HL-60/S4 treated with retinoic acid at 250 ng/mL for 4 days and 3 days (cell line): Measurements from ENCODE around the gene NLN.
"Not testable (repeated sequence)": the region's sequence is repeated elsewhere in the genome, so short reads cannot be mapped to it uniquely, and the experiment has no call there.

Source experiments
- in situ Hi-C: fragments of 300-500 bp; cut with MboI; formaldehyde crosslinking; loops from 2 replicates; pipeline ENCODE4 v1.7.0; 2022; ENCODE audit warnings: low sequenced_read_pairs

Gene NLN

GRCh38 chr5:65730910-65731309 is 8.9 kb downstream of the NLN start:
- in situ Hi-C loops: no loop called here

GRCh38 chr5:65732046-65732445 is 10.0 kb downstream of the NLN start:
- in situ Hi-C loops: not testable (repeated sequence)

GRCh38 chr5:65734196-65734775 is 12.3 kb downstream of the NLN start:
- in situ Hi-C loops: not testable (repeated sequence)

- in situ Hi-C loops: no loop called here
These were observed 12.9 kb downstream of the NLN start for GRCh38 chr5:65734921-65735320.

GRCh38 chr5:65736011-65736410 is 14.0 kb downstream of the NLN start:
- in situ Hi-C loops: no loop called here

- in situ Hi-C loops: no loop called here
These were observed 15.8 kb downstream of the NLN start for GRCh38 chr5:65737842-65738241.

GRCh38 chr5:65738305-65738704 is 16.3 kb downstream of the NLN start:
- in situ Hi-C loops: no loop called here

- in situ Hi-C loops: no loop called here
These were observed 17.2 kb downstream of the NLN start for GRCh38 chr5:65739162-65739561.

- in situ Hi-C loops: no loop called here
These were observed 20.7 kb downstream of the NLN start for GRCh38 chr5:65742565-65743231.

GRCh38 chr5:65749221-65749844 is 27.3 kb downstream of the NLN start:
- in situ Hi-C loops: no loop called here

GRCh38 chr5:65749956-65750355 is 28.0 kb downstream of the NLN start:
- in situ Hi-C loops: no loop called here

GRCh38 chr5:65750938-65751337 is 28.9 kb downstream of the NLN start:
- in situ Hi-C loops: no loop called here

- in situ Hi-C loops: no loop called here
These were observed 31.2 kb downstream of the NLN start for GRCh38 chr5:65753189-65753588.

GRCh38 chr5:65758546-65759144 is 36.6 kb downstream of the NLN start:
- in situ Hi-C loops: no loop called here

GRCh38 chr5:65760504-65761275 is 38.7 kb downstream of the NLN start:
- in situ Hi-C loops: no loop called here

- in situ Hi-C loops: no loop called here
These were observed 40.2 kb downstream of the NLN start for GRCh38 chr5:65762234-65762633.

GRCh38 chr5:65765582-65765981 is 43.6 kb downstream of the NLN start:
- in situ Hi-C loops: no loop called here

- in situ Hi-C loops: no loop called here
These were observed 44.2 kb downstream of the NLN start for GRCh38 chr5:65766175-65766574.

- in situ Hi-C loops: no loop called here
These were observed 44.8 kb downstream of the NLN start for GRCh38 chr5:65766781-65767180.

GRCh38 chr5:65767565-65767964 is 45.6 kb downstream of the NLN start:
- in situ Hi-C loops: no loop called here

GRCh38 chr5:65768723-65769346 is 46.8 kb downstream of the NLN start:
- in situ Hi-C loops: no loop called here
